ENCODE measurements around the gene SDHAF3. TPM values are rescaled to one million over a fixed set of nuclear protein-coding genes. Genes with fewer than 3 reads are reported as not detected.

The SDHAF3 gene
- total RNA-seq, 1 donor from 2014 or later, result not detected

- Histone ChIP-seq H3K27me3 (no peaks in the 10 kb centered on the region), H3K4me3 (no peak overlapping the region), H3K4me1 (no peaks in the 10 kb centered on the region), H3K9me3 (peaks cover 0 to 5% of the 10 kb centered on the region in 2 donors), H3K36me3 (no peaks in the 10 kb centered on the region), H3K27ac (no peak overlapping the region)
- DNase-seq (ENCODE audit: low spot score in 2 of 2), result no peak
- intact Hi-C loops (cut with DNase I), result no loop called here
- TF ChIP-seq CTCF (IDR thresholded peaks at IDR 0.05), result no peak
Observed at GRCh38 chr7:97128736-97129135, 11.2 kb downstream of the SDHAF3 start.

GRCh38 chr7:97130417-97131139, 13.1 kb downstream of the SDHAF3 start:
- intact Hi-C loops (cut with DNase I), result no loop called here
- no peak for TF ChIP-seq CTCF (IDR thresholded peaks at IDR 0.05)
- Histone ChIP-seq H3K27me3 (no peaks in the 10 kb centered on the region), H3K4me1 (no peaks in the 10 kb centered on the region), H3K9me3 (no peaks in the 10 kb centered on the region), H3K27ac (no peak overlapping the region), H3K4me3 (no peak overlapping the region), H3K36me3 (no peaks in the 10 kb centered on the region)
- DNase-seq (ENCODE audit: low spot score in 2 of 2), result no peak

GRCh38 chr7:97133159-97133558, 15.7 kb downstream of the SDHAF3 start:
- no peak overlapping the region for H3K27ac ChIP-seq
- H3K4me1 ChIP-seq, result no peaks in the 10 kb centered on the region
- H3K36me3 ChIP-seq, result no peaks in the 10 kb centered on the region
- intact Hi-C loops (cut with DNase I), result no loop called here
- DNase-seq (ENCODE audit: low spot score in 2 of 2), result no peak
- no peaks in the 10 kb centered on the region for H3K27me3 ChIP-seq
- no peak for TF ChIP-seq CTCF (IDR thresholded peaks at IDR 0.05)
- H3K4me3 ChIP-seq, result no peak overlapping the region
- no peaks in the 10 kb centered on the region for H3K9me3 ChIP-seq

GRCh38 chr7:97138830-97139229, 21.3 kb downstream of the SDHAF3 start:
- no peak for TF ChIP-seq CTCF (IDR thresholded peaks at IDR 0.05)
- no peak for DNase-seq (ENCODE audit: low spot score in 2 of 2)
- Histone ChIP-seq H3K27me3 (no peaks in the 10 kb centered on the region), H3K27ac (no peak overlapping the region), H3K36me3 (no peaks in the 10 kb centered on the region), H3K4me3 (no peak overlapping the region), H3K9me3 (peaks cover 0 to 11% of the 10 kb centered on the region in 2 donors), H3K4me1 (no peaks in the 10 kb centered on the region)
- intact Hi-C loops (cut with DNase I), result no loop called here

- H3K27me3 ChIP-seq, result no peaks in the 10 kb centered on the region
- intact Hi-C loops (cut with DNase I), result no loop called here
- peak in 1 of 3 experiments; percentile 34 for TF ChIP-seq CTCF (IDR thresholded peaks at IDR 0.05)
- no peak overlapping the region for H3K27ac ChIP-seq
- peaks cover 0 to 11% of the 10 kb centered on the region in 2 donors for H3K9me3 ChIP-seq
- no peak for DNase-seq (ENCODE audit: low spot score in 2 of 2)
- H3K4me1 ChIP-seq, result no peaks in the 10 kb centered on the region
- no peak overlapping the region for H3K4me3 ChIP-seq
- H3K36me3 ChIP-seq, result no peaks in the 10 kb centered on the region
Observed at GRCh38 chr7:97145068-97145467, 27.6 kb downstream of the SDHAF3 start.
